HepG2 (cell line): Measurements from ENCODE around the gene AUTS2. TPM values are rescaled to one million over a fixed set of nuclear protein-coding genes. Genes with fewer than 3 reads are reported as not detected.

Experiments
- ATAC-seq: fragments of 200-7000 bp; cut with Tn5 transposase; 3 replicates; pipeline ENCODE4 v1.9.1; 2020; ENCODE audit warnings: mild to moderate bottlenecking, moderate library complexity
- BruUV-seq: library from RNA; stranded (reverse); fragments of 400-500 nt; replicated peaks from 2 replicates; lab custom pipeline; 2021; lab: Mats Ljungman, UMichigan
- CTCF ChIA-PET: fragments of 300-600 bp; formaldehyde crosslinking; extraction: SDS; loops from one replicate; lab custom pipeline; 2021; ENCODE audit warnings: low total read pairs, inconsistent platforms, low intra/inter-chr PET ratio; lab: Yijun Ruan, JAX
- POLR2A ChIA-PET: fragments of 350-600 bp; sonication (Branson Sonifier 250); formaldehyde crosslinking; loops from one replicate; lab custom pipeline; 2020; ENCODE audit warnings: antibody characterized with exemption, inconsistent platforms; lab: Yijun Ruan, JAX
- DNase-seq: peaks from one replicate; pipeline ENCODE4 v3.0.0-alpha.2; 2015; ENCODE audit warnings: low spot score
- FAIRE-seq: peaks from 3 replicates; lab custom pipeline; 2011; peaks lifted over from hg19 to GRCh38; lab: Jason Lieb, UNC
- H2AFZ ChIP-seq: one replicate; pipeline ENCODE4 v1.6.1; 2011; ENCODE audit warnings: low read length, inconsistent platforms
- H3K27ac ChIP-seq: fragments of 300-600 bp; 3 replicates; pipeline ENCODE4 v1.8.0; 2011; ENCODE audit warnings: mixed run types, mild to moderate bottlenecking, mixed read lengths, low read length, inconsistent platforms; ENCODE audit not compliant: insufficient read depth; ENCODE audit errors: extremely low read length
- H3K27me3 ChIP-seq, 2 experiments: fragments of 200-600 bp in 1 of 2; 2 replicates in 1 of 2; 3 replicates in 1 of 2; pipeline versions ENCODE4 v1.6.0 to v1.8.0; 2011; ENCODE audit warnings: low read length in 2 of 2, mild to moderate bottlenecking in 2 of 2, moderate library complexity in 2 of 2, inconsistent platforms in 1 of 2; ENCODE audit not compliant: insufficient read depth in 2 of 2, control insufficient read depth in 1 of 2
- H3K36me3 ChIP-seq, 2 experiments: fragments of 200-600 bp in 1 of 2; replicated peaks in 1 of 2; 2 replicates in 1 of 2; 3 replicates in 1 of 2; pipeline versions ENCODE4 v1.5.1 to v1.8.0; 2011; ENCODE audit warnings: low read length in 2 of 2, inconsistent platforms in 1 of 2; ENCODE audit not compliant: insufficient read depth in 2 of 2, control insufficient read depth in 1 of 2
- H3K4me1 ChIP-seq: 2 replicates; pipeline ENCODE4 v1.5.1; 2012; ENCODE audit warnings: low read length, inconsistent platforms; ENCODE audit not compliant: insufficient read depth
- H3K4me2 ChIP-seq: 2 replicates; pipeline ENCODE4 v1.6.0; 2011; ENCODE audit warnings: low read depth, low read length, inconsistent platforms
- H3K4me3 ChIP-seq, 3 experiments: fragments of 200-600 bp in 1 of 3; sonication (generic), shearing (Covaris generic) in 1 of 3; replicated peaks in 1 of 3; 2 replicates each; pipeline ENCODE4 v1.5.1; 2011 to 2016; ENCODE audit warnings: low read length in 3 of 3, inconsistent platforms in 2 of 3, low read depth in 2 of 3, mild to moderate bottlenecking in 2 of 3, control low read depth in 1 of 3, mixed read lengths in 1 of 3; ENCODE audit not compliant: insufficient read depth in 1 of 3
- H3K79me2 ChIP-seq: one replicate; pipeline ENCODE4 v1.6.1; 2011; ENCODE audit warnings: low read length, inconsistent platforms; ENCODE audit not compliant: insufficient read depth
- H3K9ac ChIP-seq: 2 replicates; pipeline ENCODE4 v1.6.0; 2011; ENCODE audit warnings: mild to moderate bottlenecking, low read depth, low read length, inconsistent platforms; ENCODE audit not compliant: insufficient read depth
- H3K9me3 ChIP-seq: 2 replicates; pipeline ENCODE4 v1.5.1; 2012; ENCODE audit warnings: mild to moderate bottlenecking, low read length
- H4K20me1 ChIP-seq: 2 replicates; pipeline ENCODE4 v1.6.0; 2011; ENCODE audit warnings: inconsistent platforms, mild to moderate bottlenecking, low read length, moderate library complexity; ENCODE audit not compliant: insufficient read depth
- HHEX ChIP-seq: IDR thresholded peaks from 2 replicates; pipeline ENCODE4 v1.6.1; 2016; ENCODE audit warnings: control low read depth
- NFE2 ChIP-seq: sonication (generic); formaldehyde crosslinking; IDR thresholded peaks from 2 replicates; pipeline ENCODE4 v1.4.0; 2020; ENCODE audit warnings: missing genetic modification reagents
- U2AF2 ChIP-seq: fragments of 200-400 bp; formaldehyde crosslinking; IDR thresholded peaks from 2 replicates; pipeline ENCODE4 v1.6.1; 2017; ENCODE audit warnings: low read depth, mild to moderate bottlenecking, low read length
- ZMAT5 ChIP-seq: sonication (generic); formaldehyde crosslinking; IDR thresholded peaks from 2 replicates; pipeline ENCODE4 v1.5.0; 2020; ENCODE audit warnings: mild to moderate bottlenecking, low read depth, missing genetic modification reagents, borderline replicate concordance
- ZNF160 ChIP-seq: sonication (generic); formaldehyde crosslinking; IDR thresholded peaks from 2 replicates; pipeline ENCODE4 v1.8.0; 2022; ENCODE audit warnings: mild to moderate bottlenecking, inconsistent platforms, missing genetic modification reagents
- ZNF530 ChIP-seq: sonication (generic); formaldehyde crosslinking; IDR thresholded peaks from 2 replicates; pipeline ENCODE4 v1.5.0; 2020; ENCODE audit warnings: low read depth, mild to moderate bottlenecking, missing genetic modification reagents
- ZNF652 ChIP-seq: IDR thresholded peaks from 2 replicates; pipeline ENCODE4 v1.6.1; 2016; ENCODE audit warnings: low read depth, borderline replicate concordance
- WGBS: methylation state at CpG from one replicate; pipeline ENCODE4 v1.1.6; 2017; ENCODE audit warnings: low lambda C conversion rate; 5-methylcytosine and 5-hydroxymethylcytosine counted together
- in situ Hi-C: cut with HindIII; loops from 2 replicates; pipeline ENCODE4 v1.10.0; 2017; ENCODE audit warnings: low pct_unique_long_range_greater_than_20kb; ENCODE audit not compliant: extremely low pct_ligation_motif_present
- intact Hi-C: fragments of 100-400 bp; cut with micrococcal nuclease; formaldehyde crosslinking; loops from one replicate; pipeline ENCODE4 v1.10.0; 2022; ENCODE audit not compliant: unreplicated experiment
- polyA plus RNA-seq, 8 experiments: library from polyadenylated mRNA; depleted of rRNA in 3 of 8; stranded (reverse) in 7 of 8; unstranded in 1 of 8; fragments of >200 nt; fragmentation: Illumina TruSeq in 4 of 8; extraction: Trizol in 4 of 8; gene quantifications; 2 replicates each; pipeline versions ENCODE4 v1.2.1 to v1.2.3, GENCODE V29; 2011 to 2016; ENCODE audit warnings: low read depth in 4 of 8, missing spikeins in 1 of 8, mixed read lengths in 1 of 8; ENCODE audit not compliant: insufficient read depth in 1 of 8
- total RNA-seq, 5 experiments: library from RNA; depleted of rRNA; stranded (reverse); fragments of >200 nt; fragmentation: Illumina TruSeq; extraction: Trizol; gene quantifications; 2 replicates each; pipeline ENCODE4 v1.2.3, GENCODE V29; 2016; ENCODE audit warnings: low read depth in 1 of 5
- TF ChIP-seq, protein P1 (sequence below): sonication (generic); formaldehyde crosslinking; IDR thresholded peaks from 2 replicates; pipeline ENCODE4 v1.5.0; 2020; ENCODE audit warnings: missing genetic modification reagents

Gene AUTS2
- total and polyA plus RNA-seq, 2 of the 13 experiments (the other 11 are each of a cell fraction or from before 2014, with no cell fraction given) = 0.38 TPM; not detected in 1

DNA sequence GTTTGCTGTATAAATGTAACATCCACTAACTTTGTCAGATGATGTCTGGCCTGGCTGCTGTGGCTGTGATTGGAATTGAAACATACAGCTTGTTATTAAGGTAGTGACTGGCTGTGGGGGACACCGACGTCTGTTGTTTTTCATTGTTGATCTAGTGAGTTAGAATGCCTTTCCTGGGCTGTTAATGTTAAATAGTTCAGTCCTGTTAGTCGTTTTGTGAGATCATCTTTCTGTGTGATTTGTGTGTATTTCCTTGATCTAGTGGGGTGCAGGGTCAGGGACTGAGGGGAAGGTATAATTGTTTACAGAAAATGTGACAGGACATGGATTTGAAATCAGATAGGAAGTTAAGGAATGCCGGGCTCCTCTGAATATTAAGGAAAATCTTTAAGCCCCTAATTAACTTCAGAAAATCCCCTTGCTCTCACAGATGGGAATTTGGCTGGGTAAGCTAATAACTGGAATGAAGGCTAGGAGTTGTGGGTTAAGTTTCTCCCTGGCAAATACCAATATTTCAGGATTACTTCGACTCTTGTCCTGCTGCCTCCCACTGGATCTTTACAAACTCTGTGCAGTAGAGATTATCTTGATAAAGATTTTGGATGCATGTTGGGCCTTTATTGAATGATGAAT is 163.1 kb downstream of the AUTS2 start:
- H3K27ac ChIP-seq = no peak overlapping the region
- intact Hi-C loops (no loop called here), in situ Hi-C loops (no loop called here)
- no peaks in the 10 kb centered on the region for H3K36me3 ChIP-seq
- no peak overlapping the region for H3K9ac ChIP-seq
- ATAC-seq (no peak), FAIRE-seq (no peak), DNase-seq (no peak)
- H3K4me3 ChIP-seq = no peak overlapping the region
- no peaks in the 10 kb centered on the region for H4K20me1 ChIP-seq
- no peak overlapping the region for H2AFZ ChIP-seq
- no peaks in the 10 kb centered on the region for H3K9me3 ChIP-seq
- no peaks in the 10 kb centered on the region for H3K79me2 ChIP-seq
- H3K4me2 ChIP-seq = no peak overlapping the region
- 38% methylated on average over 5 of the region's 5 CpGs for WGBS
- H3K27me3 ChIP-seq = no peaks in the 10 kb centered on the region
- CTCF ChIA-PET = no interaction called here
- POLR2A ChIA-PET = no interaction called here
- BruUV-seq = no TSS peak
- no peaks in the 10 kb centered on the region for H3K4me1 ChIP-seq
- TF ChIP-seq ZNF652 (no peak), ZNF160 (no peak), ZMAT5 (CRISPR knock-in tag) (no peak), ZNF530 (CRISPR knock-in tag) (no peak), U2AF2 (no peak), HHEX (CRISPR knock-in tag) (no peak), NFE2 (CRISPR knock-in tag) (no peak)
- TF ChIP-seq, protein P1, sequence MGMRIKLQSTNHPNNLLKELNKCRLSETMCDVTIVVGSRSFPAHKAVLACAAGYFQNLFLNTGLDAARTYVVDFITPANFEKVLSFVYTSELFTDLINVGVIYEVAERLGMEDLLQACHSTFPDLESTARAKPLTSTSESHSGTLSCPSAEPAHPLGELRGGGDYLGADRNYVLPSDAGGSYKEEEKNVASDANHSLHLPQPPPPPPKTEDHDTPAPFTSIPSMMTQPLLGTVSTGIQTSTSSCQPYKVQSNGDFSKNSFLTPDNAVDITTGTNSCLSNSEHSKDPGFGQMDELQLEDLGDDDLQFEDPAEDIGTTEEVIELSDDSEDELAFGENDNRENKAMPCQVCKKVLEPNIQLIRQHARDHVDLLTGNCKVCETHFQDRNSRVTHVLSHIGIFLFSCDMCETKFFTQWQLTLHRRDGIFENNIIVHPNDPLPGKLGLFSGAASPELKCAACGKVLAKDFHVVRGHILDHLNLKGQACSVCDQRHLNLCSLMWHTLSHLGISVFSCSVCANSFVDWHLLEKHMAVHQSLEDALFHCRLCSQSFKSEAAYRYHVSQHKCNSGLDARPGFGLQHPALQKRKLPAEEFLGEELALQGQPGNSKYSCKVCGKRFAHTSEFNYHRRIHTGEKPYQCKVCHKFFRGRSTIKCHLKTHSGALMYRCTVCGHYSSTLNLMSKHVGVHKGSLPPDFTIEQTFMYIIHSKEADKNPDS (CRISPR knock-in tag) = no peak
- TF ChIP-seq, all 625 proteins: peak for 0
